Activated CD8-positive, alpha-beta memory T cell treated with anti-CD3 and anti-CD28 coated beads for 4 hours (primary cell): ENCODE measurements around the gene ARSI.

Source experiments
- DNase-seq, 2 donors: peaks; one replicate each; pipeline ENCODE4 v3.0.0-alpha.2; 2020; ENCODE audit warnings: low read depth in 2 of 2

The ARSI gene

DNA sequence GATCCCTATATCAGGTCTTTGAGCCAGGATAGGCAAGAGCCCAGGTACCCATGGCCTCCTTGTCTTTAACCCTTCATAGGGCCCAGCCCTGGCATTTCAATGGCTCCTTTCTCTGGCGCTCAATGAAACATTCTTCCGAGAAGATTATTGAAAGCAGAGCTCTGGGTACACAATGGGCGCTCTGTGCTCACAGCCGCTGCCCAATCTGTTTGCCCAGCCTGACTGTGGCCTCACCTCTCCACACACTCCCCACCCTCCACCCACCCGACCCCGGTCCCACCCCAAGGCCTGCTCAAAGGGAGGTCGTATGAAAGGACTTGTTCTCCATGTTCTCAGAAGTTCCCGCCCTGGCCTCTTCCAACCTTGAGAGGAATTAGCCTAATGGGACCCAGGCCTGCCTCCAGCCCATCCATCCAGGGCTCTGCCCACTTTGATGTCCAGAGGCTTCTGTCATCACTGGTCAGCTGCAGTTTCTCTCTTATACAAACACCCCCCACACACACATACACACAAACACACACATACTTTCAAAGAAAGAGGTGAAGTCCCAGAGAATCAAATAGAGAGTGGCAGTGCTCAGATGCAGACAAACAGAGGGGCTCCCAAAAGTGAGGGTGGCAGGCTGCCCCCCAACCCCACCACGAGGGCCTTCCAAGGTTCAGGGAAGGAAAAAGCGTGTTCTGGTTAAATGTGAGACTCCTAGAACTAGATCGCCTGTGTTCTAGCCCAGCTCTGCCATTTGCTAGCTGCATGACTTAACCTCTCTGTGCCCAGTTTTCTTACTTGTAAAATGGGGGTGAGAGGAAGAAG, 5.1 kb upstream of the ARSI start:
- no peak for DNase-seq

DNA sequence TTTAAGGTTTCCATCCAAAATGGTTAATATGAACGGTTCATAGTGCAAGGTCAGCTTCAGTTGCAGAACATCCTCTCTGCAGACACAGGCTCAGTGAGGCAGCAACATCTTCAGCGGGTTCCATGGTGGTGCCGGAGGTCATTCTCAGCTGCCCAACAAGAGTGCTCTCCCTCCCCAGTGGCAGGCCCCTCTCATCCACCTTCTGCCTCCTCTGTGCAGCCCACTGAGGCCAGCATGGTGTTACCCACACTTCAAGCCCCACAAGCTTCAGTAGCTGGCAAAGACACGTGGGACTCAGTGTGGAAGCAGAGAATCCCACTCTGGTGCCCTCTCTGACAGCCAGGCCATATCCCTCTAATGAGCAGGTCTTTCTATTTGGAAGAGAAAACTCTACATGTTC, 4.1 kb upstream of the ARSI start:
- DNase-seq, result no peak

DNA sequence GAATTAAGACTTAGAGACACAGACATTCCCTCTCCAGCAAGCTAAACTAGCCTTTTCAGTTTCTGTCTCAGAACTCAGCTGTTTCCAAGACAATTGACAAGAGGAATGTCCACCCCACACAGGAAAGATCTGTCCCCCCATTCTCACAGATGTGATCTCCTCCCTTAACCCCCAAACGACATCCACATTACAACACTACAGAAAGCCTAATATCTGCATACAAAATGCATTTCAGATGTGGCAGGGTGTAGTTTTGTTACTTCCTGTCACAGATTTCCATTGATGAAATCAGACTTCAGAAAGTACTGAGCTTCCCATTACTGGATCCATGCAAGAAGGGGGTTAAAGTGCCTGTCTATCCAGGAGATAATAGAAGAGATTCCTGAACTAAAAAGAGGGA, 2.9 kb upstream of the ARSI start:
- no peak for DNase-seq

DNA sequence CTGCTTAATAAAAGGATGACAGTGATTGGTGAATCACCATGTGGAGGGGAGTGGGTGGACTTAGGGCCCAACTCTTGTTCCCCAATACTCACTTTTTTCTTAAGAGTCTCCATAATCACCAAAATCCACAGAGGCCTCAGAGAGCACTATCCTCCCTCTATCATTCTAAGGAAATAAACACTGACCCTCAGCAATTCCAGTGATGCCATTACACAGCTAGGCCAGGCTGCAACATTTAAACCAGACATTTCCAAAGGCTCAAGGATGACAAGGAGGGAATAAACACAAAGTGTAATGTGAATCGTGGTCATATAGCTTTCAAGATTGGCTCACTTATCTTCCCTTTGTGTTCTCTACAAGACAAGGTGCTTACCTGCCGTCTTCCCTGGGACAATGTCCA, 2.4 kb upstream of the ARSI start:
- no peak for DNase-seq

DNA sequence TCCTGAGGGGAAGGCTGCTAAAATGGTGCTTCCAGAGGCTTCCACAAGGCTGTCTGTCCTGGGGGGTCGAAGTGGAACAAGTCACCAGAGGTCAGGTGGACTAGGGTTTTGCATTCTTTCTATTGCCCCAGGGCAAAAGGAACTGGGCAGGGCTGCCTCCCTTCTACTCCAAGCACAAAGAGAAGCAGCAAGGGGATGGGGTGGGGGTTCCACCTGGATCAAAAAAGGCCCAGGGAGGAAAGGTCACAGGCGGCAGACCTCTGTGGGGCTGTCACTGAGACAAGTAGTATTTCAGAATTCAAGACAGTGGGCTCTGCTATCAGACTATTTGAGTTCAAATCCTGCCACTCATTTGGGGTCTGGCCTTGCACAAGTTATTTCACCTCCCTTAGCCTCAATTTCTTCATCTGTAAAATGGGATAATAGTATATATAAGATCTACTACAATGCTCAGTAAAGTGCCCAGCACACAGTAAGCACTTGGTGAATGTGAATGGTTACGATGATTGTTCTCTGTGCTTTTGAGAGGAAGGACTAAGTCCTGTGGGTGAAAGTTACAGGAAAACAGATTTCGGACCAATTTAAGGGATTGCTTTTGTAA, 1.9 kb upstream of the ARSI start:
- DNase-seq, result no peak

DNA sequence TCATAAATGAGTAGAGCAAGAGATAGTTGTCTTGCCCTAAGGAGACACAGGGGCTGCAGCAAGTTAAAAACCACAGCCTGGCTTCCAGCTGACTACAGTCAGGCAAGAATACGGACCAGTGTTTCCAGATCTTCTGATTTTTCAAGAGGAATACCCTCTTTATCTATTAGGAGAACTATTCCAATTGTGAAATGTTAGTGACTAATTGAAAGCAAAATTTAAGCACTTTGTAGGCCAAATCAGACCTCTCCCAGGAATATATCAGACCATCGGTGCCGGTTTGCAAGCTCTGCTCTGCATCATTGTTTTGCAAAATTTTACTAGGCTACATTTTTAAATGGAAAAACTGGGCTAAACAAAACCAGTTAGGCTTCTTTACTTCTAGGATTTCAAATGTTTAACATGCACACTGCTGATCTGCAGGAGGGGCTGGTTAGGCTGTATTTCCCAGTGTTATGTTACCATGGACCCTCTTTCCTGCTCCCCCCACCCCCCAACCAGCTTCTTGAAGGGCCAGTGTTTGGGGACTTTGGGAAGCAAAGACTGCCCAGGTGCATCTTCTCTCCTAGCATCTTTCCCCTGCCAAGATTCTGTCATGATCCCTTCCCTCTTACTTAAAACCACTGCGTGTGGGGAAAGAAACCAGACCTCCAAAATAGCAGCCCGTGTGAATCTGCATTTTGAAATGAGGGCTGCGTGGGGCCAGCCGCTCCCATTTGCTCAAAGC, 1.1 kb upstream of the ARSI start:
- no peak for DNase-seq

DNA sequence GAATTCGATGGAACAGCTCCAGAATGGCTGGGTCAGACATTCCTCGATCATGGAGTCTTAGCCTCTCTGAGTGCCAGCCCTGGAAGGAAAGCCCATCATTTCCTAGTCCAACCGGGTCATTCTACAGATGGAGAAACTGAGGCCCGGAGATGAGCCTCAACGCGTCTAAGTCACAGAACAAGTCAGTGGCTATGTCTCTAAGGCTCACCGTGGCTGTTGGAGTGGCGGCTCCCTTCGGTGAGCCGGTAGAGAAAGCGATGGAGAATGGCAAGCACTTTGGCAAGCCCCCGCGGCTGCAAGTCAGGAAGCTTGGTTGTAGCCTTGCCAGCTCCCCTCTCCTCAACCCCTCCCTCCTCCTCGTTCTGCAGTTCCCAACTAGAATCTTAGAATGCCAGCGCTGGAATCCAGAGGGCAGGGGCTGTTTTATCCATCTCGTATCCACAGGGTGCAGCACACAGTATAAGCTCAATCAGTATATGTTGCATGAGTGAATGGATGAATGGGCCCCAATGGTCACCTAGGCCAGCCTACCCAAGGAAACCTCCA, 438 bp upstream of the ARSI start:
- no peak for DNase-seq

DNA sequence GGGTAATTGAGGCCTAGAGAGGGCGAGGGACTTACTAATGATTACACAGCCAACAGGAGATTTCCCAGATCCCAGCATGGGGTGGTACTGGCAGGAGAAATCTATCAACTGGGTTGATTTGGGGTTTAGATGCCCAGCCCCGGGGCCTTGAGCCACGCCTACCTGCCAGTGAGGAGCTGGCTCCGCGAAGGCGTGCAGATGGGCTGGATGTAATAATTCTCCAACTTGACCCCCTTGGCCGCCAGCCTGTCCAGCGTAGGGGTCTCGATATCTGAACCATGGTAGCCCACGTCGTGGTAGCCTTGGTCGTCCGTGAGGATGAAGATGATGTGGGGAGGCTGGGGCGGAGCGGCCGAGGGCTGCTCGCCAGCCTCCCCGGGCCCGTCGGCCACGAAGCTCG, 804 bp downstream of the ARSI start:
- DNase-seq, result no peak

DNA sequence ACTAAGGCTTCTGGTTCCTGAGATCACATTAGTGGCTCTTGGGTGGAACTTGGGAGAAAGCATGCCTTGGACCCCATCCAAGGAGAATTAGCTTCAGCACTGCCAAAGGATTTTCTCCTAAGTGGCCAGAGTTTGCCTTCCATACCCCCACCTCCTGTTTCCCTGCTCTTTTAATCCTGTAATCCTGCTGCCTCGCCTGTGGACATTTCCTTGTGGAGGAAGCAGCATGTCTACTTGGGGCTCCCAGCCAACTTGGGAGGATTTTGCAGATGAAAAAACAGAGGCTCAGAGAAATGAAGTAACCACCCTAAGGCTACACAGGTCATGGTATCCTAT, 1.6 kb downstream of the ARSI start:
- DNase-seq, result no peak

DNA sequence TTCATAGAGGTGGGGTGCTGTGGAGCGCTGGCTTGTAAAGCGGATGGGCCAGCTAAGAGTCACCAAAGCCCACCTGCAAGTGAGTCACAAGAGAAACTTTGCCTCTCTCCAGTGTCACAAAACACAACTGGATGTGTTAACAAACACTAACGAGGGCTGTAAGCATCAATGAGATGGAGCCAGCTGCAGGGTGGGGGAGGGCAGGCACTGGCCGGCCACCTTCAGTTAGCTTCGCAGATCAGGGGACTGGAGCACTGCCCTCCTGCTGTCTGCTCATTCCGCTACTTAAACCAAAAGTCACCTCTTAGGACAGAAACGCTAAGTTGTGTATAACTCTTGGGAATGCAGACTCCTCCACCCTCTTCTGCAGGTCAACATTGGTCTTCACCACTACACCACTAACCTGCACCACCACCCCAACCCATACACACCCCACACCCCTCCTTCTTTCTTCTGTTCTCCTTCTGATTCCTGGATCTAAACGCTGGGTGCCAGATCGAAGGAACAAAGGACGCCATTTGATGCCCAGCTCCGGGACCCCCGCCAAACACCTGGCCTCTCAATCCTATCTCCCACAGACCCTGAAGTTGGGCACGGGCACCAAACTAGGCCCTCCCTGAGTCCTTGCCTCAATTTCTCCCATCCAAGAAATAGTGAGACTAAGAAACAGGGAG, 2.1 kb downstream of the ARSI start:
- no peak for DNase-seq

DNA sequence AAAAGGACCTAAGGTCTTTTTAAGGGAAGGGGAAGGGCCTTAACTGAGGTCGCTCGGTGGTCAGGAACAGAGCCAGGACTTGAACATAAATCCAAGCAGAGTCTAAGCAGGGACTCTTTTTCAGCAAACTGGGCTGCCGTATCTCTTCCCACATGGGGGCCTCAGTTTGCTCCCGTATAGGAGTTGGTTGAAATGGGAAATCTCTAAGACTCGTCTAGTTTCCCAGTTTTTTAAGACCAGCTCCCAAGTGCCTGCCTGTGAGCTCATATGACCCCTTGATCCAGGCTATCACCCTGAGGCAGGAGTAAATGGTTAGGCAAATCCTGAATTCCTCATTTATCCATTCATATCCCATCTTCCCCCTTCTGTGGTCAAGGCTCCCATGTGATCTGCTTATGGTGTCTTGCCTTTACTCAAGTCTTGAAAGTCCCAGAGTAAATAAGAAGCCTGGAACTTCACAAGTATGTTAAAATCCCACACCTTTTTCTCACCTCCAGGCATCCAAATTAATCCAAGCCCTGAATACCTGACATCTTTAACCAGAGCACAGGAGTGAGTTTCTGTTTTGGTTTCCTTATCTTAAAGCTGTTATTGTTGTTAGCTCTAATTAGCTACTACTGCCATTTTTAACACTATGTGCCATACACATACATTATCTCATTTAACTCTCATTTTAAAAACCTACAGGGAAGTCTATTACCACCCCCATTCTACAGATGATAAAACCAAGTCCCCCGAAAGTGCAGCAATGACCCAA, 3.0 kb downstream of the ARSI start:
- DNase-seq, result no peak

DNA sequence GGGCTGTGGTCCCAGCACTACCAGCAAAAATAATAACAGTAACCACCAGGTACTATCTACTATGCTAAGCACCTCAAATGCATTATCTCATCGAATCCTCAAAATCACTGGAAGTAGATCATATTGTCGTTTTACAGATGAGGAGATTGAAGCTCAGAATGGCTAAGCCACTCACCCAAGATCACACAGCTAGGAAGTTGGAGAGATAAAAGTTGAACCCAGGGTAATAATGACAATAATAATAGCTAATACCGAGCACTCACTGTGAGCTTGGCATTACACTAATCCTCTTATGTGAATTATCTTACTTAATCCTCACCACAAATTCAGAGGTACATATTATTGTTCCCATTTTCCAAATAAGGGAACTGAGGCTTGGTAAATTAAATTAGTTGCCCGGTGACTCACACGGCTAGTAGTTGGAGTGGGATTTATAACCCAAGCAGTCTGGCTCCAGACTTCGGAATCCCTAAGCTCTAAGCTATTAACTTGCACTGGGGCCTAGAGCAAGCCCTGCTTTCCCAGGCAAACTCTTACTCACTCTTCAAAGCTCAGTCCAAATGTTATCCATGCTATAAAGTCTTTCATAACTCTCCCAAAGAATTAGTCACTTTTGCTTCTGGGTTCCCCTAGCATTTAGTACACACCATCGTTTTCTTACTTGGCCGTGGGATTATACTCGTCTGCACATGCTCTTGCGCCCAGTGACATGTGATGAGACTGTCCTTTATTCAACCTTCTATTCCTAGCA, 3.8 kb downstream of the ARSI start:
- DNase-seq, result no peak

DNA sequence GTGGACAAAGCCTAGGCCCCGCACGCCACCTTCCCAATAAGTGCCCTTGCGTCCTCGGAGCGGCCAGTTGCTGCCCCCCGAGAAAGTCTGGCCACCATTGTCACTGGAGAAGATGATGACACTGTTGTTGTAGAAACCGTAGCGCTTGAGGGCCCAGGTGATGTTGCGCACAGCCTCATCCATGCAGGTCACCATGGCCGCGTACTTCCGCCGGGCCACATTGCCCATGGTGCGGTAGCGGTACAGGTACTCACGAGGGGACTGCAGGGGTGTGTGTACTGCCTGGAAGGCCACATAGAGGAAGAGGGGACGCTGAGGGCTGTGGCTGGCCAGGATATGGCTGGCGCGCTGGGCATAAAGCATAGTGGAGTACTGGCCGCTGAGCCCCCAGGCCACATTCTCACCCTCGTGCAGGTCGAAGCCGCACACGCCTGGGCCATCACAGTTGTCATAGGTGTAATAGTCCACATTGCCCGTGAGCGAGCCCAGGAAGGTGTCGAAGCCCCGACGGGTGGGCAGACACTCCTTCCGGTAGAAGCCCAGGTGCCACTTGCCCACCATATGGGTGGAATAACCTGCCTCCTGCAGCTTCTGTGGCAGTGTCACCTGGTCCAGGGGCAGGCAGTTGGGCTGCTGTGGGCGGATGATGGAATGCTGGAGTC, 4.6 kb downstream of the ARSI start:
- no peak for DNase-seq

DNA sequence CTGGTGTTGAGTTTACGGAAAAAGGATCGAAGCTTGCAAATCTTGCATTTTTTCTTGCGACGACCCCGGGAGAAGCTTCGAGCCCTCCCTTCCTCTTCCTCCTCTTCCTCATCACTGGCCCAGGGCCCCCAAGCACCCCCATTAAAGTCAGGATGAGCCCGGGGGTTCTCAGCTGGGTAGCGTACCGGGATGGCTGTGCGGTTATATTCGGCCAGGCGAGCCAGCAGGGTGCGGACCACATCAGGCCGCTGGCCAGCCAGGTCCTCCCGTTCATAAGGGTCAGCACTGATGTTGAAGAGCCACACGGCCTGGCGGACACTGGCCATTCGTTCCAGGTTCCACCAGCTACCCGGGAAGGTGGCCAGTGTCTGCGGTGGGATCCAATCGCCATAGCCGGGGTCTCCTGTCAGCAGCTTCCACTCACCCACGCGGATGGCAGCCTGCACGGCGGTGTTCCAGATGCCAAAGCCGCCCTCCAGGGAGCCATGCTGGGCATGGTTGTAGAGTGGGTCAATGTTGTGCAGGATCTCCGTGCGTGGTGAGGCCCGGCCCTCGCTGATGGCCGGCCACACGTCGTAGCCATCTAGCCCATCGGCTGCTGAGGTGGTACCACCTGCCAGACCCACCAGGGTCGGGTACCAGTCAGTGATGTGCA, 5.3 kb downstream of the ARSI start:
- no peak for DNase-seq

DNA sequence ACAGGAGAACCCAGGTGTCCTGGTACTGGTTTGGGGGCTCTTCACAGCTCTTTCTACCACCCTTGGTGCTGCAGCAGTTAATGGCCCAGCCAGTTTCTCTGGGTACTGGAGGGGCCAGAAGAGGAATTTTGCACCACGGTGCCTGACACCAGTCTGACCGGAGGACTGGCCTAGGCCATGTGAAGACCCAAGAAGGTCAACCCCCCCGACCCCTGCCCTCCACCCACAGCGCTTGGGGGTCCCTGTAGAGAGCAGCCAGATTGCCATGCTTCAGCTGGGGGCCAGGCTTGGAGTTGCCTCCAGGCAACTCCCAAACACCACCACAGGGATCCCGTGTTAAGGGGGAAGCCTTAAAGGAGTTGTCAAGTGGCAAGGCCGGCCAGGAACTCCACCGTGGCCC, 6.2 kb downstream of the ARSI start:
- no peak for DNase-seq

DNA sequence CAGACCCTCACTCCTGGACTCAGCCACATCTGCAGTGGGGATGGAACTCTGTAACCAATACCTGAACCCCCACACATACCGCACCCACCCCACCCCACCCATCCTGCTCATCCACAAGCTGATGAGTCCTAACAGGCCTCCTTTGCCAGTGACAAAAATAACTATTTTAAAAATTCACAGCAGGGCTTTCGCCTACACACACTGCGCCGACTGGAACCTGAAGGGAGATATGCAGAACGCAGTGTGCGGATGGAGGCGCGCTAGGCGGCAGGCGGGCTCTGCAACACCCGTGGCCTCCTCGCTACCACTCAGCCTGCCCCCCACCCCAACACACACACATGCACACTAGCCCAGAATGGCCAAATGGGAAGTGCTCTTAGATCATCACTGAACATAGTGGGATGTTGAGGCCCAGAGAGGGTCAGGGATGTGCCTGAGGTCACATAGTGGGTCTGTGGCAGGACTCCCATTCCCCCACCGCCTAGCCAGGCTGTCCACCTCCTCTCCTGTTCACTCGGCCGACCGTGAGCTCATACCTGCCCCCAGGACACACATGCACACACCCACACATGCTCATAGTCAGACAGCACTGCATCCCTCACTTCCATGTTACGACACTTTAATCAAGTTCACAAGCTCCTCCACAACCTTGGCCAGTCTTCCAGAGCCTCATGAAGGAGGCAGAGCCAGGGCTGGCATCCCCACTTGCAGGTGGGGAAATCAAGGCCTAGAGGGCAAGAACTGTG, 6.8 kb downstream of the ARSI start:
- DNase-seq, result no peak

DNA sequence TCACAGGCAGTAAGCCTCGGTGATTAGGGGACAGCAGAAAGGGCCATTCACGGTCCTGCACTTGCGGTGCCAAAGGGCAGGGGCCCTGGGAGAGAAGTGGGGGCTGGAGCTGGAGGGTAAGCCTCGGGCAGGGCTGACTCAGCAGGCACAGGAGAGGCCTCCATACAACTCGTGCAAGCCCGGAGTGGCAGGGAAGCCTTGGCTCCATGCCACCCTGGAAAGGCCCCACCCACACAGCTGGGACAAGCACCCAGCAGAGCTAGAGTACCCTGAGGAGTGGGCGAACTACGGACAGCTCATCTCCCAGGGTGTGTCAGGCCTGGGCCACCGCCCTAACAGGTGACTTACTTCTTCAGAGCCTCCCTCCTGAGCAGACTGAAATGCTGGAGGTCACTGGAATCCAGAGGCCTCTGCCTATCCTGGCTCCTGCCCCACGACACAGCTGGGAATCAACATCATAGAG, 7.5 kb downstream of the ARSI start:
- DNase-seq, result no peak

DNA sequence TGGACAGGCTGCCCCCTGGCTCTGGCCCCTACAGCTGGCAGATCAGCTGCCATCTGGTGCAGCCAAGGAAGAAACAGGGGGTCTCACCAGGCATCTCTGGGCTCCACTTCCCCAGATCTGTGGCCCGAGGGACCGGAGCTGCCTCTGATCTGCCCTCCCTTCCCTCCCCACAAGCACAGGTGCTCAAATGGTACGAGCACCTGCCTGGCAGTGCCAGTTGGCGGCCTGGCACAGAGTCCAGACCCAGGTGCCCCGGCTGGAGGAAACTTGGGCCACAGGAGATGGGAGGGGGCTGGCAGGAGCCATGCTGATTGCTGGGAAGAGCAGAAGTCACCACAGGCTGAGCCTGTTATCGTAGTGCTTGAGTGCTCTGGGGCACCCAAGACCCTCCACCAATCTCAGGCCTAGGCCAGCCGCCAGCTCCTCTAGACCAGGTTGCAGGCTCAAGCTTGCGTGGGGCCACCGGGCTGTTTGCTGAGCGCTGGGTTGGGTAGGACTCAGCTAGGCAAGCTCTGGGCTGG, 8.1 kb downstream of the ARSI start:
- no peak for DNase-seq
